Urinary bladder (tissue), 4 donors: ENCODE measurements around the gene AFF4. TPM values are rescaled to one million over a fixed set of nuclear protein-coding genes. Genes with fewer than 3 reads are reported as not detected.
"Not testable (repeated sequence)": the region's sequence is repeated elsewhere in the genome, so short reads cannot be mapped to it uniquely, and the experiment has no call there.

Experiments used
- DNase-seq: peaks from one replicate; pipeline ENCODE4 v3.0.0-alpha.2; 2015; ENCODE audit errors: extremely low spot score
- H3K27ac ChIP-seq: one replicate; pipeline ENCODE4 v1.5.1; 2013; ENCODE audit warnings: low read depth, mild to moderate bottlenecking, moderate library complexity
- H3K36me3 ChIP-seq: one replicate; pipeline ENCODE4 v1.6.1; 2013; ENCODE audit warnings: mild to moderate bottlenecking, moderate library complexity; ENCODE audit not compliant: insufficient read depth
- H3K4me1 ChIP-seq: one replicate; pipeline ENCODE4 v1.6.1; 2013; ENCODE audit warnings: mild to moderate bottlenecking, moderate library complexity; ENCODE audit not compliant: insufficient read depth
- H3K4me3 ChIP-seq: one replicate; pipeline ENCODE4 v1.5.1; 2013; ENCODE audit warnings: low read depth, low read length
- WGBS: extraction: QIAGEN DNeasy Blood & Tissue Kit; methylation state at CpG from one replicate; pipeline ENCODE4 v1.1.7; 2013; 5-methylcytosine and 5-hydroxymethylcytosine counted together
- polyA plus RNA-seq: library from polyadenylated mRNA; stranded (reverse); fragments of 200-250 nt; gene quantifications from one replicate; pipeline ENCODE4 v1.2.3, GENCODE V29; 2013
- total RNA-seq: library from RNA; depleted of rRNA; stranded (reverse); fragments of >200 nt; gene quantifications from one replicate; pipeline ENCODE4 v1.2.3, GENCODE V29; 2014
- donor health status: healthy with polysubstance abuse.
- donor health status: healthy.

AFF4 gene
- total and polyA plus RNA-seq, 2 donors = 26.9 to 89.8 TPM

- not testable (repeated sequence) for DNase-seq, H3K4me3 ChIP-seq, H3K27ac ChIP-seq, H3K4me1 ChIP-seq, H3K36me3 ChIP-seq
- WGBS = 90% methylated on average over 7 of the region's 7 CpGs
These were observed 9.0 kb upstream of the AFF4 start for GRCh38 chr5:132972436-132972828.

- no peak for DNase-seq
- no peak overlapping the region for H3K4me3 ChIP-seq
- H3K27ac ChIP-seq = no peak overlapping the region
- no peaks in the 10 kb centered on the region for H3K36me3 ChIP-seq
- WGBS = 76% methylated on average over 16 of the region's 16 CpGs
- H3K4me1 ChIP-seq = no peaks in the 10 kb centered on the region
These were observed 8.3 kb upstream of the AFF4 start for GRCh38 chr5:132971483-132972435.

GRCh38 chr5:132965120-132965519 is 1.7 kb upstream of the AFF4 start:
- Histone ChIP-seq H3K4me1 (no peaks in the 10 kb centered on the region), H3K4me3 (no peak overlapping the region), H3K36me3 (no peaks in the 10 kb centered on the region), H3K27ac (no peak overlapping the region)
- WGBS = 96% methylated on average over 4 of the region's 4 CpGs
- no peak for DNase-seq

GRCh38 chr5:132962429-132963021 is 909 bp downstream of the AFF4 start:
- peak; percentile 74 for DNase-seq
- Histone ChIP-seq H3K36me3 (no peaks in the 10 kb centered on the region), H3K4me1 (no peaks in the 10 kb centered on the region), H3K27ac (peak overlapping the region; percentile 99), H3K4me3 (peak overlapping the region; percentile 99)
- WGBS = under 1% methylated on average over 21 of the region's 21 CpGs

GRCh38 chr5:132961887-132962286 is 1.5 kb downstream of the AFF4 start:
- Histone ChIP-seq H3K36me3 (no peaks in the 10 kb centered on the region), H3K27ac (peak overlapping the region; percentile 99), H3K4me1 (peaks cover 2% of the 10 kb centered on the region), H3K4me3 (peak overlapping the region; percentile 99)
- DNase-seq = peak; percentile 15
- 4% methylated on average over 5 of the region's 5 CpGs for WGBS

GRCh38 chr5:132961123-132961815 is 2.2 kb downstream of the AFF4 start:
- not testable (repeated sequence) for H3K4me1 ChIP-seq, H3K4me3 ChIP-seq, H3K27ac ChIP-seq, H3K36me3 ChIP-seq, DNase-seq
- WGBS = 90% methylated on average over 11 of the region's 11 CpGs

- H3K4me1 ChIP-seq, H3K27ac ChIP-seq, H3K36me3 ChIP-seq, DNase-seq, H3K4me3 ChIP-seq: not testable (repeated sequence)
- WGBS = 75% methylated on average over 6 of the region's 6 CpGs
These were observed 7.2 kb downstream of the AFF4 start for GRCh38 chr5:132956166-132956799.

GRCh38 chr5:132953710-132954109 is 9.7 kb downstream of the AFF4 start:
- Histone ChIP-seq H3K27ac (no peak overlapping the region), H3K4me3 (no peak overlapping the region), H3K4me1 (peaks cover 4% of the 10 kb centered on the region), H3K36me3 (no peaks in the 10 kb centered on the region)
- WGBS = 31% methylated on average over 6 of the region's 6 CpGs
- DNase-seq = no peak

GRCh38 chr5:132952829-132953228 is 10.6 kb downstream of the AFF4 start:
- H3K4me1 ChIP-seq = peaks cover 4% of the 10 kb centered on the region
- H3K27ac ChIP-seq = no peak overlapping the region
- no peak for DNase-seq
- no peaks in the 10 kb centered on the region for H3K36me3 ChIP-seq
- no peak overlapping the region for H3K4me3 ChIP-seq
- WGBS = 91% methylated on average over 2 of the region's 2 CpGs

GRCh38 chr5:132951897-132952296 is 11.5 kb downstream of the AFF4 start:
- no peaks in the 10 kb centered on the region for H3K36me3 ChIP-seq
- peaks cover 2% of the 10 kb centered on the region for H3K4me1 ChIP-seq
- DNase-seq = no peak
- no peak overlapping the region for H3K27ac ChIP-seq
- 78% methylated on average over 2 of the region's 2 CpGs for WGBS
- no peak overlapping the region for H3K4me3 ChIP-seq

- Histone ChIP-seq H3K4me1 (peaks cover 2% of the 10 kb centered on the region), H3K36me3 (no peaks in the 10 kb centered on the region), H3K4me3 (no peak overlapping the region), H3K27ac (no peak overlapping the region)
- DNase-seq = no peak
- WGBS = 92% methylated on average over 2 of the region's 2 CpGs
These were observed 14.3 kb downstream of the AFF4 start for GRCh38 chr5:132949136-132949535.

- no peaks in the 10 kb centered on the region for H3K36me3 ChIP-seq
- H3K27ac ChIP-seq = no peak overlapping the region
- no peak overlapping the region for H3K4me3 ChIP-seq
- peaks cover 2% of the 10 kb centered on the region for H3K4me1 ChIP-seq
- WGBS = 44% methylated on average over 2 of the region's 2 CpGs
- DNase-seq = no peak
These were observed 15.8 kb downstream of the AFF4 start for GRCh38 chr5:132947671-132948070.

GRCh38 chr5:132945315-132945714 is 18.1 kb downstream of the AFF4 start:
- not testable (repeated sequence) for H3K4me3 ChIP-seq, H3K27ac ChIP-seq, DNase-seq, H3K36me3 ChIP-seq, H3K4me1 ChIP-seq
- WGBS = 98% methylated on average over 4 of the region's 4 CpGs
